ENCODE measurements around the gene COL24A1. TPM values are rescaled to one million over a fixed set of nuclear protein-coding genes. Genes with fewer than 3 reads are reported as not detected.
A peak's percentile ranks its signal among the peaks of the same experiment; 100 is the strongest.

The COL24A1 gene
- total RNA-seq, 1 donor: 0.27 TPM

DNA sequence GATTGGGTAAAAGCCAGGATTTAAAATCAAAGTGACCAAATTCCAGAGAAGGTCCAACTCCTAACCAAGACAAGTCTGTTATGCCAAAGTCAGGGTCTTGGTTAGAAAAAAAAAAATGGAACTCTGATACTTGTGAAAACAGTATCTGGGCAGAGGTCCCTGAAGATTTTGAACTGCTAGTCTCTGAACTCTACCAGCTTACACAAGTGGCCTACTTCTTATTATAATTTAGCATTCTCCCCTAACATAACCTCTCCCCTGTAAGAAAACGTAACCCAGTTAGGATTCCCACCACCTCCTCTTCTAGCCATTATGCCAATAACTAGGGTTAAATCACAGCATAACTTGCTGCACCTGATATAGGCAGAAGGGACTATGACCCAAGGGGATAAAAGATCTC lies 220.5 kb downstream of the COL24A1 start:
- DNase-seq (ENCODE audit: low read depth): no peak
- TF ChIP-seq, protein P1, sequence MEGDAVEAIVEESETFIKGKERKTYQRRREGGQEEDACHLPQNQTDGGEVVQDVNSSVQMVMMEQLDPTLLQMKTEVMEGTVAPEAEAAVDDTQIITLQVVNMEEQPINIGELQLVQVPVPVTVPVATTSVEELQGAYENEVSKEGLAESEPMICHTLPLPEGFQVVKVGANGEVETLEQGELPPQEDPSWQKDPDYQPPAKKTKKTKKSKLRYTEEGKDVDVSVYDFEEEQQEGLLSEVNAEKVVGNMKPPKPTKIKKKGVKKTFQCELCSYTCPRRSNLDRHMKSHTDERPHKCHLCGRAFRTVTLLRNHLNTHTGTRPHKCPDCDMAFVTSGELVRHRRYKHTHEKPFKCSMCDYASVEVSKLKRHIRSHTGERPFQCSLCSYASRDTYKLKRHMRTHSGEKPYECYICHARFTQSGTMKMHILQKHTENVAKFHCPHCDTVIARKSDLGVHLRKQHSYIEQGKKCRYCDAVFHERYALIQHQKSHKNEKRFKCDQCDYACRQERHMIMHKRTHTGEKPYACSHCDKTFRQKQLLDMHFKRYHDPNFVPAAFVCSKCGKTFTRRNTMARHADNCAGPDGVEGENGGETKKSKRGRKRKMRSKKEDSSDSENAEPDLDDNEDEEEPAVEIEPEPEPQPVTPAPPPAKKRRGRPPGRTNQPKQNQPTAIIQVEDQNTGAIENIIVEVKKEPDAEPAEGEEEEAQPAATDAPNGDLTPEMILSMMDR (IDR thresholded peaks at IDR 0.05; ENCODE audit: insufficient read depth, low read length): no peak
- H3K4me3 ChIP-seq (ENCODE audit: low read depth, low read length): no peak overlapping the region

DNA sequence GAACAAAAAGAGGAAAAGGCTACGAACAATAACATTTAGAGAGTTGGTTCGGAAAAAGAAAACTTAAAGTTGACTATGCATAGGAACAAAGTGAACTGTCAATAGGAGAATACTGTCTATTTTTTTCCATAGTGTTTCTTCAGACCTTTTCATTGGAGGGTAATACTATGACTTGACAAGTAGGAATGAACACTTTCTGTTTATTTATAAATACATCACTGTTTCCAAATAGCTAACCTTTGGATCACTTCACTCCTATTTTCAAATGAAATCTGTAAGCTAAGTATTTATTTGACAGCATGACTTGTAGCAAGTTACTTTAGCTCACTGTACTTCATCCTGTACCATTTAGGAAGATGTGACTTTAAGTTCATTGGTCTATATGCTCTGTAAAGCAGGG lies 221.3 kb downstream of the COL24A1 start:
- no peak overlapping the region for H3K4me3 ChIP-seq (ENCODE audit: low read depth, low read length)
- DNase-seq (ENCODE audit: low read depth): no peak

DNA sequence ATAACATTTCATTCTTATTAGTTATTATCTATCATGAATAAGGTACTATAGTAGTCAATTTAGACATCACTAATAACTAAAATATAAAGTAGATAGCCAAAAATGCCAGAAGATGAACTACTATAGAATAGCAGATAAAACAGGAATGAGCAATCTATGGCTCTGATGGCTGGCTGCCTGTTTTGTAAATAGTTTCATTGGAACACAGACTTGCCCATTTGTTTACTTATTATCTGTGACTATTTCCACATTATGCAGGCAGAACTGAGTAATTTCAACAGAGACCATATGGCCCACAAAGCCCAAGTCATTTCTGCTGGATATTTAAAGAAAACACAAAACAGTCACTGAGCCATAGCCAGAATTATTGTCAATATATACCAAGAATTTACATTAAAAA lies 222.1 kb downstream of the COL24A1 start:
- TF ChIP-seq, protein P1 (IDR thresholded peaks at IDR 0.05; ENCODE audit: insufficient read depth, low read length): no peak
- H3K4me3 ChIP-seq (ENCODE audit: low read depth, low read length): no peak overlapping the region
- no peak for DNase-seq (ENCODE audit: low read depth)

More for the DNA sequence above, 221.3 kb downstream of the COL24A1 start:
- TF ChIP-seq, protein P1 (IDR thresholded peaks at IDR 0.05; ENCODE audit: insufficient read depth, low read length): no peak

DNA sequence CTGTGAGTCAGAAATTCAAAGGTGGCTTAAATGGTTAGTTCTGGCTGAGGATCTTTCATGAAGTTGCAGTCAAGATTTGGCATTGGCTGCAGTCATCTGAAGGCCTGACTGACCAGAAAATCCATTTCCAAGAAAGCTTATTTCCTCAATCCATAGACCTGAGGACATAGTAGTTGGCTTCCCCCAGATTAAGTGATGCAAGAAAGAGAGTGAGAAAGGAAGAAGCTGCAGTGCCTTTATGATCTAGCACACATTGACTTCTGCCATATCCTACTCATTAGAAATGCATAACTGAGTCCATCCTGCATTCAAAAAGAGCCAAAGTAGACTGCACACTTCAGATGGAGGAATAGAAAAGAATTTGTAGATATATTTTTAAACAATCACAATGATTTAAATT lies 222.6 kb downstream of the COL24A1 start:
- peak; percentile 59 for DNase-seq (ENCODE audit: low read depth)
- TF ChIP-seq, protein P1 (IDR thresholded peaks at IDR 0.05; ENCODE audit: insufficient read depth, low read length): no peak
- H3K4me3 ChIP-seq (ENCODE audit: low read depth, low read length): no peak overlapping the region

DNA sequence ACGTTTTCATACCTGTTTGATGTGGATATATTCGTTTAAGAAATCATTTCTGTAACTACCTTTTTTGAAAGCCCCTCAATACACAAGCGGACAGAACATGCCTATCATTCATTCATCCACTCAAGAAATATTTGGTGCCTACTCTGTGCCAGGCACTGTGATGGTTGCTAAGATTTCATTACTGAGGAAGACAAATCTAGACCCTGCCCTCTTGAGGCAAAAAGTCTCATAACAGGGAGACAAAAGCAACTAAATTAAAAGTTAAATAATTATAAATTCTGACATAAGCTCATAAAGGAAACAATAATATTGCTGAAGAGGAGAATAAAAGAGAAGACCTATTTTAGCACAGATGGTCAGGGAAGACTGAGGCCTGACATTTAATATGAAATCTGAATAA lies 244.8 kb downstream of the COL24A1 start:
- H3K4me3 ChIP-seq (ENCODE audit: low read depth, low read length): no peak overlapping the region
- TF ChIP-seq, protein P1 (IDR thresholded peaks at IDR 0.05; ENCODE audit: insufficient read depth, low read length): peak; percentile 39
- peak; percentile 12 for DNase-seq (ENCODE audit: low read depth)

DNA sequence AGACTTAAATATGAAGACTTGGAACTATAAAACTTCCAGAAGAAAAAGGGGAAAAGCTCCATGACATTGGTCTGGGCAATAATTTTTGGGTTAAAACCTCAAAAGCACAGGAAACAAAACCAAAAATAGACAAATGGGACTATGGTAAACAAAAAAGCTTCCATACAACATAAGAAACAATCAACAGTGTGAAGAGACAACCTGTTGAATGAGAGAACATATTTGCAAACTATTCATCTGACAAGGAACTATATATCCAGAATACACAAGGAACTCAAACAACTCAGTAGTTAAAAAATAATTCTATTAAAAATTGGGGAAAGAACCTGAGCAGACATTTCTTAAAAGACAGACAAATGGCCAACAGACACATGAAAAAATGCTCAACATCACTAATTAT lies 255.7 kb downstream of the COL24A1 start:
- DNase-seq (ENCODE audit: low read depth): no peak
- H3K4me3 ChIP-seq (ENCODE audit: low read depth, low read length): no peak overlapping the region
- TF ChIP-seq, protein P1 (IDR thresholded peaks at IDR 0.05; ENCODE audit: insufficient read depth, low read length): no peak

DNA sequence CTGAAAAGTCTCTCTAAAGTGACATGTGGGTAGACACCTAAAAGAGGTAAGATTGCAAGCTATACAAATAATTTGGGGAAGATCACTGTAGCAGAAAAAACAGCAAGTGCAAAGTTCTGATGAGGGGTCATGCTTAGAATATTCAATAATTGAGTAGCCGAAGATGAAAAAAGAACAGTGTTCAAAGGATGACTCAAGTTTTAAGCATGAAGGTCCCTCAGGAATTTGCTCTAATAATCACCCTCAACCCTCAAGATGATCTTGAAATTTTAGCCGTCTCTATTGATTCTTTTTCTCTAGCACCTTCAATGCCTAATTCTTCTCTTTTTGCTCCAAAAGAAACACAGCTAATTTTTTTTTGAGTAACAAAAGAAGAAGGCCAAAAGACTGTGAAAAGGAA lies 257.7 kb downstream of the COL24A1 start:
- H3K4me3 ChIP-seq (ENCODE audit: low read depth, low read length): no peak overlapping the region
- TF ChIP-seq, protein P1 (IDR thresholded peaks at IDR 0.05; ENCODE audit: insufficient read depth, low read length): no peak
- no peak for DNase-seq (ENCODE audit: low read depth)

Measured in fibroblast of the aortic adventitia (primary cell).